GM12873 (cell line): ENCODE measurements around the gene GIT2.

Experiments used
- TF ChIP-seq, protein P1 (sequence below): IDR thresholded peaks from 2 replicates; pipeline ENCODE4 v1.5.1; 2012; ENCODE audit warnings: low read depth, mild to moderate bottlenecking, moderate library complexity, low read length, control low read depth; ENCODE audit not compliant: insufficient read depth; ENCODE audit errors: missing control alignments

The GIT2 gene

DNA sequence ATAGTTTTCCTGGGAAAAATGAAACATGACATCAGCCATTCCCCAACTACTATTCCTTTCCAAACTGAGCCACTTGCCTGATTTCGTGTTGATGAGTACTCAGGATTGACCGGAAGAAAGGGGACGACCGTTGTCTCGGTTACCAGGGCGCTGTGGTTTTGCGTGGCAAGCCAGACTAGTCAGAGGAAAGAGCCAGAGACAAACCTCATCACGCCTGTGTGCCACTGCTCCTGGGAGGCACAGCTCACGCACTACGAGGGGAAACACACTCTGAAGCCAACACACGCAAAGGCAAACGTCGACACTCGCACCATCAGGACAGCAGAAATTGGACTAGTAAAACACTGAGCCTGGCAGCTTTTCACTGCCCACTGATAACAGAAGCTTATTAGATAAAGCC, 35.0 kb downstream of the GIT2 start:
- TF ChIP-seq, protein P1, sequence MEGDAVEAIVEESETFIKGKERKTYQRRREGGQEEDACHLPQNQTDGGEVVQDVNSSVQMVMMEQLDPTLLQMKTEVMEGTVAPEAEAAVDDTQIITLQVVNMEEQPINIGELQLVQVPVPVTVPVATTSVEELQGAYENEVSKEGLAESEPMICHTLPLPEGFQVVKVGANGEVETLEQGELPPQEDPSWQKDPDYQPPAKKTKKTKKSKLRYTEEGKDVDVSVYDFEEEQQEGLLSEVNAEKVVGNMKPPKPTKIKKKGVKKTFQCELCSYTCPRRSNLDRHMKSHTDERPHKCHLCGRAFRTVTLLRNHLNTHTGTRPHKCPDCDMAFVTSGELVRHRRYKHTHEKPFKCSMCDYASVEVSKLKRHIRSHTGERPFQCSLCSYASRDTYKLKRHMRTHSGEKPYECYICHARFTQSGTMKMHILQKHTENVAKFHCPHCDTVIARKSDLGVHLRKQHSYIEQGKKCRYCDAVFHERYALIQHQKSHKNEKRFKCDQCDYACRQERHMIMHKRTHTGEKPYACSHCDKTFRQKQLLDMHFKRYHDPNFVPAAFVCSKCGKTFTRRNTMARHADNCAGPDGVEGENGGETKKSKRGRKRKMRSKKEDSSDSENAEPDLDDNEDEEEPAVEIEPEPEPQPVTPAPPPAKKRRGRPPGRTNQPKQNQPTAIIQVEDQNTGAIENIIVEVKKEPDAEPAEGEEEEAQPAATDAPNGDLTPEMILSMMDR = no peak

DNA sequence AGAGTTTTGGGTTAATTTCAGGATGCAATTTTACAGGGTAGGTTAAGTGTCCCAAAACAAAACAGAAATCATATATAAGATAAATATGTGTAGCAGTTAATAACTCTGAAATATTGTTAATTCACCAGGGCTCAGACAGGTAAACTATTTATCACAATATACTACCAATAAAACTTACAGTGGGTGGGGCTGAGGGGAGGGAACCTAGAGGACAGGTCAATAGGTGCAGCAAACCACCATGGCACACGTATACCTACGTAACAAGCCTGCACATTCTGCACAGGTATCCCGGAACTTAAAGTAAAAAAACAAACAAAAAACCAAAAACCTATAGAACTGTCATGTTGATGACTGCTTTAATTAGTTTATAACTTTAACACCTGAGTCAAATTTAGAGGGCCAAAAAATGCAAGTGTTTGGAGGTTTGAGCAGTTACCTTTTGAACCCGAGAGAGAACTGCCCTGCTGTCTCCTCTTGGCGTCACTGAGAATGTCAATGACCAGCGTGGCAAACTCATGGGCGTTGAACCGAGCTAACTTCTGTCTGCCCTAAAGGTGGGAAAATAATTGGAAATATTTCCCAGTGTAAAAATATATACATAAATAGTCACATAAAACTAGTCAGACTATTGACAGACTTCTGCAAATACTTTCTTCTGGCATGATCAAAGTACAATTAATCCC, 36.6 kb downstream of the GIT2 start:
- TF ChIP-seq, protein P1 = no peak

DNA sequence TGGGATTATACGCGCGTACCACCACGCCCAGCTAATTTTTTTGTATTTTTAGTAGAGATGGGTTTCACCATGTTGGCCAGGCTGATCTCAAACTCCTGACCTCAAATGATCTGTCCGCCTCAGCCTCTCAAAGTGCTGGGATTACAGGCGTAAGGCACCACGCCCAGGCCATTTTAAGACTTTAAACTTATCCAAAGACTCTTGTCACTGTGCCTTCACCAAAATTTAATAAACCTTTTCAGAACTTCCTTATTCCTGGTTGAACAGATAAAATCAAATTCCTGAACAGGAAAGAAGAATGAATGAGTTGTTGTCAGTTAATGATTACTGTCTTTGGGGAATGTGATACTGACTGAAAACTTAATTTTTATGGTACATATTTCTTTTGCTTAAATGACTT, 37.8 kb downstream of the GIT2 start:
- TF ChIP-seq, protein P1 = no peak

DNA sequence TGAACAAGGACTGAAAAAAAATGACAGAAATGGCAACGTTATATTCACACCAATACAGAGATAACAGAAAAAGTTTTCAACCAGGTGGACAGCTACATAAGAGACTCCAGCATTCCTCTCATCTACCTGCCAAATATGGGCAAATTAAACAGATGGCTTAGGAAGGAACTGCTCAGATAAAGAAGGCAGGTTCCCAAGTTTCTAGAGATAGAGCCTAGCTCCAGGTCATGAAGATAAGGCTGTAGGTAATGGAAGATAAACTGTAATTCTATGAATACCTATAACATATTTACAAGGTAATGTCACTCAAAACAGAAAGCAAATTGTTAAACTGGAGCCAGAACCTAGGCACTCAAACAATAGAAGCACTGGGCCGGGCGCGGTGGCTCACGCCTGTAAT, 42.5 kb downstream of the GIT2 start:
- TF ChIP-seq, protein P1 = no peak

DNA sequence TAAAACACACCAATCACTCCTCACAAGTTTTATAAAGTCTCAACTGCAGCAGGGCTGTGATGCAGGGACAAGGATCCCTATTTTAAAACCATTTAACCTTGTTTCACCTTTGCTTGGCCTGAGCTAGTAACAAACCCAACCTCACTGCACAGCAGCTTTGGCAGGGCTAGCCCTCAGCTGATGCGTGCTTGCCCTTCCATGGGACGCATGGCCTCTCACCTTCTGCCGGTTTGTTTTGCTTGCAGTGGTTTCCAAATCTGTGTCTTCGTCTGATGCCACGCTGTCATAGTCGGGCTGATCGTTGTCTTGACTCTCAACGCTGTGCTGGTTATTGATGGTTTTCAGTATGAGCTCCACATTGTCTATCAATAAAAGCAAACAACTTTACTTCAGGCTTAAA, 43.3 kb downstream of the GIT2 start:
- TF ChIP-seq, protein P1 = no peak

DNA sequence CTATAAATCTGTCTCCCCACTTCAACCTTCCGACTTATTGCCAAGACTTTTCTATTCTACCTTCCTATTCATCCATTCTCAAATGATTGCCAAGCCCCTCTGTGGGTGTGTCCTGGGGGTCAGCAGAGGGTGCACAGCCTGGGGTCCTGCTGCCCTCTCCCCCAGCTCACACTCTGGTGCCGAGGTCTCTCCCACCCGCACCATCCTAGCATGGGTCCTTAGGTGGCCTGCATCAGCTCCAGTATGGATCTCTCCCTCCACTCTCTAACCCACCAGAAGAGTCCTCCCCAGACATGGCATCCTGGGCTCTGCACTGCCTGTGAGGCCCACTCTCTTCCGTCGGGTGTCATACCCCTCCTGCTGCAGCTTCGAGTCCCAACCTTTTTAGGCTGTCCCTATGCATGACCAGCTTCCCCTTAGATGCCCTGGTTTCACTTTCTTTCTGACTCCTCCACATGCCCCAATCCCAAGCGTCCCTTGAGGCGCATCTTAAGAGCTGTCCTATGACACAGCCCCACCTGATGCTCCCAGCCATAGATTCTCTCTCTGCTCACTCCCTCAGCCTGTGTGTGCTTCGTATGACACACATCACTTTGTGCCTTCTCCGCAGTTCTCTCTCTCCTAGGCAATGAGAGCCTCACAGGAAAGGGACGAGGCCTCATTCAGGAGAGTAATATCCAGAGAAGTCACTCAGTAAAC, 43.9 kb downstream of the GIT2 start:
- TF ChIP-seq, protein P1 = no peak

DNA sequence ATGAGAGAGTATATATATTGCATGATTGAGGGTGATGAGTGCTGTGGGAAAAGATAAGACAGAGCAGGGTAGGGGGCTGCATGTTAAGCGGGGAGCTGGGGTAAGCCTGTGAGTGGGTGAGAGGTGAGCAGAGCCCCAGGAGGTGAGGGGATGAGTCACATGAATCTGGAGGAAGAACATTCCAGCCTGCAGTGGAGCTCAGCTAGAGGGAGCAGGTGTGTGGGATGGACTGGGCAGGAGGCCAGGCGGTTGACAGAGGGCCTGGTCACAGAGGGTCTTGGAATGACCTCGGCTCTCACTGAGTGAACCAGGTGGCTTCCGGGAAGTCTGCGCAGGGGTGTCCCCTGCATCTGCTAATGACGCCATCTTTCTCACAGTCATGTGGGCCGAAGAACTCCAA, 44.4 kb downstream of the GIT2 start:
- TF ChIP-seq, protein P1 = no peak
